Thyroid gland (tissue), 4 donors: ENCODE measurements around the gene EFHD2.

Experiments used
- CTCF ChIP-seq, 6 experiments: fragments of 200-600 bp in 3 of 6; fragments of 450-650 bp in 3 of 6; sonication (generic) in 3 of 6; IDR thresholded peaks; one replicate each; pipeline ENCODE4 v1.5.1; 2016 to 2019; ENCODE audit warnings: antibody characterized with exemption in 6 of 6, mild to moderate bottlenecking in 2 of 6, inconsistent platforms in 1 of 6, moderate library complexity in 1 of 6
- POLR2A ChIP-seq, 2 donors: fragments of 450-650 bp; IDR thresholded peaks; one replicate each; pipeline ENCODE4 v1.6.1; 2017; ENCODE audit warnings: antibody characterized with exemption in 2 of 2, mild to moderate bottlenecking in 2 of 2, moderate library complexity in 1 of 2

GRCh38 chr1:15378729-15379128 is 31.0 kb upstream of the EFHD2 start:
- TF ChIP-seq CTCF (IDR thresholded peaks at IDR 0.05) (no peak), POLR2A (IDR thresholded peaks at IDR 0.05) (no peak)
